Measurements from ENCODE around the gene SPATA7. TPM values are rescaled to one million over a fixed set of nuclear protein-coding genes. Genes with fewer than 3 reads are reported as not detected.

SPATA7 gene
- total RNA-seq (10 to 100 TPM in 1 of 2 donors, 1 to 10 TPM in 1; 7.1 to 17.7 TPM), polyA plus RNA-seq (10 to 100 TPM in 1 of 2 donors, 1 to 10 TPM in 1; 5.5 to 14.7 TPM)
- long read RNA-seq, donor 1, transcript SPATA7-203 (12 exons, 2,123 nt), result minor isoform, 5 of 15 reads
- long read RNA-seq, donor 1, transcript SPATA7-202 (11 exons, 1,891 nt), result major isoform, 6 of 15 reads
- long read RNA-seq, donor 1, partial matches to known transcripts, result 0 of 15 reads
- long read RNA-seq, donor 1, other reads (novel, unspliced or antisense), result 4 of 15 reads
- long read RNA-seq, donor 2, partial matches to known transcripts, result 0 of 5 reads
- long read RNA-seq, donor 2, other reads (novel, unspliced or antisense), result 4 of 5 reads

GRCh38 chr14:88385212-88386101 is at the start of gene SPATA7:
TSS of gene SPATA7 (plus strand) at chr14:88385657. CDS start at chr14:88385819, 162 bp downstream.
- peak within 1 kb of the TSS; percentile 19 to 64 for H3K27ac ChIP-seq (ENCODE audit: low read depth in 1 of 2, low read length in 2 of 2)
- ATAC-seq (ENCODE audit: low FRiP score), result peak; percentile 98
- WGBS, 2 donors, result 0% methylated on average over 46 to 50 of the region's 50 CpGs
- peak; percentile 97 for DNase-seq
- H3K36me3 ChIP-seq (ENCODE audit: control insufficient read depth in 1 of 2, insufficient read depth in 2 of 2, low read length in 1 of 2), result no peaks in the 10 kb centered on the region
- peak within 1 kb of the TSS; percentile 60 to 95 for H3K4me3 ChIP-seq (ENCODE audit: low read length in 2 of 2)
- H3K4me1 ChIP-seq (ENCODE audit: control insufficient read depth in 1 of 2, insufficient read depth in 2 of 2, low read length in 2 of 2), result no peaks in the 10 kb centered on the region
- intact Hi-C loops (cut with DNase I), result loop anchor here in 1 of 2 donors (10.0 kb wide), 1 partner anchor 371 kb away; no protein-coding TSS in a partner anchor
- no peaks in the 10 kb centered on the region for H3K27me3 ChIP-seq (ENCODE audit: control insufficient read depth in 1 of 2, insufficient read depth in 2 of 2, low read length in 1 of 2)
- no peaks in the 10 kb centered on the region for H3K9me3 ChIP-seq (ENCODE audit: control insufficient read depth, low read length)

- intact Hi-C loops (cut with DNase I), result no loop called here
- H3K27ac ChIP-seq (ENCODE audit: low read depth in 1 of 2, low read length in 2 of 2), result no peak overlapping the region
- no peaks in the 10 kb centered on the region for H3K4me1 ChIP-seq (ENCODE audit: control insufficient read depth in 1 of 2, insufficient read depth in 2 of 2, low read length in 2 of 2)
- no peaks in the 10 kb centered on the region for H3K36me3 ChIP-seq (ENCODE audit: control insufficient read depth in 1 of 2, insufficient read depth in 2 of 2, low read length in 1 of 2)
- no peaks in the 10 kb centered on the region for H3K9me3 ChIP-seq (ENCODE audit: control insufficient read depth, low read length)
- DNase-seq, result no peak
- no peak overlapping the region for H3K4me3 ChIP-seq (ENCODE audit: low read length in 2 of 2)
- no peaks in the 10 kb centered on the region for H3K27me3 ChIP-seq (ENCODE audit: control insufficient read depth in 1 of 2, insufficient read depth in 2 of 2, low read length in 1 of 2)
- ATAC-seq (ENCODE audit: low FRiP score), result no peak
These were observed 45.1 kb upstream of the SPATA7 start for GRCh38 chr14:88340357-88340756.

GRCh38 chr14:88342980-88343379 is 42.5 kb upstream of the SPATA7 start:
- Histone ChIP-seq H3K9me3 (ENCODE audit: control insufficient read depth, low read length) (no peaks in the 10 kb centered on the region), H3K4me1 (ENCODE audit: control insufficient read depth in 1 of 2, insufficient read depth in 2 of 2, low read length in 2 of 2) (no peaks in the 10 kb centered on the region), H3K27me3 (ENCODE audit: control insufficient read depth in 1 of 2, insufficient read depth in 2 of 2, low read length in 1 of 2) (no peaks in the 10 kb centered on the region), H3K36me3 (ENCODE audit: control insufficient read depth in 1 of 2, insufficient read depth in 2 of 2, low read length in 1 of 2) (no peaks in the 10 kb centered on the region), H3K4me3 (ENCODE audit: low read length in 2 of 2) (no peak overlapping the region), H3K27ac (ENCODE audit: low read depth in 1 of 2, low read length in 2 of 2) (no peak overlapping the region)
- no peak for ATAC-seq (ENCODE audit: low FRiP score)
- intact Hi-C loops (cut with DNase I), result no loop called here
- 72 to 97% methylated on average over 2 of the region's 2 CpGs for WGBS, 2 donors
- no peak for DNase-seq

- Histone ChIP-seq H3K4me3 (ENCODE audit: low read length in 2 of 2) (no peak overlapping the region), H3K27me3 (ENCODE audit: control insufficient read depth in 1 of 2, insufficient read depth in 2 of 2, low read length in 1 of 2) (no peaks in the 10 kb centered on the region), H3K9me3 (ENCODE audit: control insufficient read depth, low read length) (no peaks in the 10 kb centered on the region), H3K4me1 (ENCODE audit: control insufficient read depth in 1 of 2, insufficient read depth in 2 of 2, low read length in 2 of 2) (no peaks in the 10 kb centered on the region), H3K27ac (ENCODE audit: low read depth in 1 of 2, low read length in 2 of 2) (no peak overlapping the region), H3K36me3 (ENCODE audit: control insufficient read depth in 1 of 2, insufficient read depth in 2 of 2, low read length in 1 of 2) (no peaks in the 10 kb centered on the region)
- no peak for DNase-seq
- intact Hi-C loops (cut with DNase I), result no loop called here
- no peak for ATAC-seq (ENCODE audit: low FRiP score)
- WGBS, 2 donors, result 68 to 75% methylated on average over 5 of the region's 5 CpGs
These were observed 39.3 kb upstream of the SPATA7 start for GRCh38 chr14:88346048-88346639.

GRCh38 chr14:88348546-88348945 is 36.9 kb upstream of the SPATA7 start:
- DNase-seq (no peak), ATAC-seq (ENCODE audit: low FRiP score) (no peak)
- Histone ChIP-seq H3K9me3 (ENCODE audit: control insufficient read depth, low read length) (no peaks in the 10 kb centered on the region), H3K4me1 (ENCODE audit: control insufficient read depth in 1 of 2, insufficient read depth in 2 of 2, low read length in 2 of 2) (no peaks in the 10 kb centered on the region), H3K36me3 (ENCODE audit: control insufficient read depth in 1 of 2, insufficient read depth in 2 of 2, low read length in 1 of 2) (no peaks in the 10 kb centered on the region), H3K4me3 (ENCODE audit: low read length in 2 of 2) (no peak overlapping the region), H3K27me3 (ENCODE audit: control insufficient read depth in 1 of 2, insufficient read depth in 2 of 2, low read length in 1 of 2) (no peaks in the 10 kb centered on the region), H3K27ac (ENCODE audit: low read depth in 1 of 2, low read length in 2 of 2) (no peak overlapping the region)
- intact Hi-C loops (cut with DNase I), result no loop called here
- WGBS, 2 donors, result 37 to 39% methylated on average over 3 of the region's 3 CpGs

GRCh38 chr14:88351966-88352691 is 33.3 kb upstream of the SPATA7 start:
- H3K27me3 ChIP-seq (ENCODE audit: control insufficient read depth in 1 of 2, insufficient read depth in 2 of 2, low read length in 1 of 2), result no peaks in the 10 kb centered on the region
- DNase-seq (no peak), ATAC-seq (ENCODE audit: low FRiP score) (no peak)
- 65 to 72% methylated on average over 4 of the region's 4 CpGs for WGBS, 2 donors
- no peak overlapping the region for H3K4me3 ChIP-seq (ENCODE audit: low read length in 2 of 2)
- H3K4me1 ChIP-seq (ENCODE audit: control insufficient read depth in 1 of 2, insufficient read depth in 2 of 2, low read length in 2 of 2), result no peaks in the 10 kb centered on the region
- intact Hi-C loops (cut with DNase I), result no loop called here
- no peaks in the 10 kb centered on the region for H3K36me3 ChIP-seq (ENCODE audit: control insufficient read depth in 1 of 2, insufficient read depth in 2 of 2, low read length in 1 of 2)
- no peak overlapping the region for H3K27ac ChIP-seq (ENCODE audit: low read depth in 1 of 2, low read length in 2 of 2)
- H3K9me3 ChIP-seq (ENCODE audit: control insufficient read depth, low read length), result no peaks in the 10 kb centered on the region

GRCh38 chr14:88352698-88353097 is 32.8 kb upstream of the SPATA7 start:
- Histone ChIP-seq H3K36me3 (ENCODE audit: control insufficient read depth in 1 of 2, insufficient read depth in 2 of 2, low read length in 1 of 2) (no peaks in the 10 kb centered on the region), H3K4me1 (ENCODE audit: control insufficient read depth in 1 of 2, insufficient read depth in 2 of 2, low read length in 2 of 2) (no peaks in the 10 kb centered on the region), H3K27ac (ENCODE audit: low read depth in 1 of 2, low read length in 2 of 2) (no peak overlapping the region), H3K4me3 (ENCODE audit: low read length in 2 of 2) (no peak overlapping the region), H3K9me3 (ENCODE audit: control insufficient read depth, low read length) (no peaks in the 10 kb centered on the region), H3K27me3 (ENCODE audit: control insufficient read depth in 1 of 2, insufficient read depth in 2 of 2, low read length in 1 of 2) (no peaks in the 10 kb centered on the region)
- DNase-seq (no peak), ATAC-seq (ENCODE audit: low FRiP score) (no peak)
- intact Hi-C loops (cut with DNase I), result no loop called here
- 38 to 48% methylated on average over 3 of the region's 3 CpGs for WGBS, 2 donors

- no peaks in the 10 kb centered on the region for H3K9me3 ChIP-seq (ENCODE audit: control insufficient read depth, low read length)
- no peaks in the 10 kb centered on the region for H3K36me3 ChIP-seq (ENCODE audit: control insufficient read depth in 1 of 2, insufficient read depth in 2 of 2, low read length in 1 of 2)
- no peak overlapping the region for H3K4me3 ChIP-seq (ENCODE audit: low read length in 2 of 2)
- WGBS, 2 donors, result 68 to 81% methylated on average over 3 of the region's 3 CpGs
- intact Hi-C loops (cut with DNase I), result no loop called here
- H3K27ac ChIP-seq (ENCODE audit: low read depth in 1 of 2, low read length in 2 of 2), result no peak overlapping the region
- DNase-seq (no peak), ATAC-seq (ENCODE audit: low FRiP score) (no peak)
- no peaks in the 10 kb centered on the region for H3K4me1 ChIP-seq (ENCODE audit: control insufficient read depth in 1 of 2, insufficient read depth in 2 of 2, low read length in 2 of 2)
- H3K27me3 ChIP-seq (ENCODE audit: control insufficient read depth in 1 of 2, insufficient read depth in 2 of 2, low read length in 1 of 2), result no peaks in the 10 kb centered on the region
These were observed 31.1 kb upstream of the SPATA7 start for GRCh38 chr14:88354358-88354757.

All from aorta (tissue), 5 donors.